HUES6 (cell line): Measurements from ENCODE around the gene MYO1D.

ENCODE experiments used
- H3K27ac ChIP-seq: 2 replicates; pipeline ENCODE4 v1.7.0; 2013; ENCODE audit warnings: low read depth, mild to moderate bottlenecking, low read length, inconsistent platforms
- H3K27me3 ChIP-seq: 2 replicates; pipeline ENCODE4 v1.6.1; 2013; ENCODE audit warnings: low read length; ENCODE audit not compliant: control insufficient read depth, insufficient read depth
- H3K36me3 ChIP-seq: 2 replicates; pipeline ENCODE4 v1.6.1; 2013; ENCODE audit warnings: low read length; ENCODE audit not compliant: control insufficient read depth, insufficient read depth
- H3K4me1 ChIP-seq: 2 replicates; pipeline ENCODE4 v1.6.1; 2013; ENCODE audit warnings: low read length; ENCODE audit not compliant: control insufficient read depth, insufficient read depth
- H3K4me3 ChIP-seq: 2 replicates; pipeline ENCODE4 v1.5.1; 2013; ENCODE audit warnings: low read depth, low read length
- H3K9ac ChIP-seq: one replicate; pipeline ENCODE4 v1.6.1; 2013; ENCODE audit warnings: mild to moderate bottlenecking, low read length
- H3K9me3 ChIP-seq: 2 replicates; pipeline ENCODE4 v1.6.1; 2013; ENCODE audit warnings: low read depth, low read length; ENCODE audit not compliant: control insufficient read depth, insufficient read depth

Gene MYO1D

GRCh38 chr17:32798938-32799337 lies 78.0 kb downstream of the MYO1D start:
- Histone ChIP-seq H3K27ac (no peak overlapping the region), H3K4me3 (no peak overlapping the region), H3K9me3 (no peaks in the 10 kb centered on the region), H3K4me1 (peaks cover 8% of the 10 kb centered on the region; the same call in 1 of the 2 replicates), H3K9ac (no peak overlapping the region), H3K27me3 (no peaks in the 10 kb centered on the region), H3K36me3 (no peaks in the 10 kb centered on the region)

DNA sequence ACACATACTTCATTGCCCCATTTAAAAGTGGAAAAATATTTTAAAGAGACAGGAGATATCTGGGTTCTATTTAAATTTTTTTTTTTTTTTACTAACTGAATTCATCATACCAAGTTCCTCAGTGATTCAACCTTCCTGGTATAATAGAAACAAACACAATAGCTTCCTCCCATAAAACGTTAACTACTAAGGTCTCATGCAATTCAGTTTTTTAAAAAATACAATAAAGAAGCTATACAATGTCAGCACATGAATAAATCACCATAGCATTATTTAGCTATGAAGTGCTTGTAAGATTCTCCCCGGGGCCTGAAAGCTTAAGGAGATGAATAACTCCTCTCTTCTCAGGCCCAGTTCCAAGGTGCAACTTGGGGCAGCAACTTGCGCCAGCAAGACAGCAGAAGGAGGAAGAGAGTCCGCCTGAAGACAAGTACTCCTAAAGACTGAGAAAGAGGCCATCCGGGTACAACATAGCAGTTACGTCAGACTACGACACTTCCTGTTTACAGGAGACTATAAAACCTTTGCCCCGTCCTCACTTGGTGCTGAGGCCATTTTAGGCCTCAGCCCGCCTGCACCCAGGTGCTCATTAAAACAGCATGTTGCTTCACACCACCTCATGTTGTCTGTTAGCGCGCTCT lies 81.5 kb downstream of the MYO1D start:
- Histone ChIP-seq H3K9ac (no peak overlapping the region), H3K27me3 (no peaks in the 10 kb centered on the region), H3K4me3 (no peak overlapping the region), H3K27ac (no peak overlapping the region), H3K4me1 (peaks cover 8% of the 10 kb centered on the region; the same call in 1 of the 2 replicates), H3K9me3 (no peaks in the 10 kb centered on the region), H3K36me3 (no peaks in the 10 kb centered on the region)

DNA sequence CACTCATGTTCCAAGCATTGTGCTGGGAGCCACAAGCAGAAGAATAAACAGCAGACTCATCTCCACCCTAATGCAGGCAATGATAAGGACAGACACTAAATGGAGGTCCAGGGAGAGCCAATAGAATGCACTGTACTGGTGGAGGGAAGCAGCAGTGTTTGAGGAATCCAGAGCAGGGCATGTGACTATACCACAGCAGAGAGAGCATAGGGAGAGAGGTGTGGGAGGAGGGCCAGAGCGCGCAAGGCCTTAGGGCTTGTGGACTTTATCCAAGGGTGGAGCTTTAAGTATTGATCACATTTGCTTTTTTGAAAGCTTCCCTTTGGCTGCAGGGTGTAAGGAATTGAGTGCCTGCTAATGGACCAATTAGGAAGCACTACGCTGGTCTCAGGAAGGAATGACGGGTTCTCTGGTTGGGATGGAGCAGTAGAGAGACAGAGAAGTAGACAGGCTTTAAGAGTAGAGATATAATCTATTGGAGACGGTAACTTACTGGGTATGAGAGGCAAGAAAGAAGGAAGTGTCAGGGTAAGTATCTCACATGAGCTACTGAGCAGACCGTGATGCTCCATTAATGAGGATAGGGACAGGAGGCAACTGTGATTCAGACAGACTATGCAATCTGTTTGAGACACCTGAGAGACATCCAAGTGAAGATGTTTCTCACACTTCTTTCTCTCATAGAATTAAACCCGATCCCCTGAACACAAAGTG lies 82.2 kb downstream of the MYO1D start:
- H3K9me3 ChIP-seq: no peaks in the 10 kb centered on the region
- H3K4me1 ChIP-seq: peaks cover 8% of the 10 kb centered on the region; the same call in 1 of the 2 replicates
- H3K9ac ChIP-seq: no peak overlapping the region
- H3K36me3 ChIP-seq: no peaks in the 10 kb centered on the region
- H3K4me3 ChIP-seq: no peak overlapping the region
- no peaks in the 10 kb centered on the region for H3K27me3 ChIP-seq
- no peak overlapping the region for H3K27ac ChIP-seq

DNA sequence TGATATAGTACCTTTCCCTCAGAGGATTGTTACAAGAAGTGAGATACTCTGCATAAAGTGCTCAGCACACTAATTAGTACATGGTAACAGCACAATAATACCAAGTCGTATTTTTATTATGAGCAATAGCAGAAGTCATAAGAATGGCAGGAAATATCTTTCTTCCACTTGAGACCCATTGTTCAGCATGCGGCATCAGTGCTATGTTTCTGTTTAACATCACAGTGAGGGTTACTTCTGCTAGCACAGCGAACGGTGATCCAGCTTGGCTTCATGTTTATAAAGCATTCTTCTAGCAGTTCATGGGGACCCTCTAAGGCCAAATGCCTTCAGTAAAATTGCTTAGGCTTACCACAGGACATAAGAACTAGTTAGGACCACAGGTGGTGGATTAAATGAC lies 83.1 kb downstream of the MYO1D start:
- Histone ChIP-seq H3K9ac (no peak overlapping the region), H3K27ac (no peak overlapping the region), H3K27me3 (no peaks in the 10 kb centered on the region), H3K36me3 (no peaks in the 10 kb centered on the region), H3K4me3 (no peak overlapping the region), H3K4me1 (peaks cover 8% of the 10 kb centered on the region; the same call in 1 of the 2 replicates), H3K9me3 (no peaks in the 10 kb centered on the region)

GRCh38 chr17:32792207-32792606 lies 84.7 kb downstream of the MYO1D start:
- H3K9me3 ChIP-seq: no peaks in the 10 kb centered on the region
- no peaks in the 10 kb centered on the region for H3K36me3 ChIP-seq
- H3K27me3 ChIP-seq: no peaks in the 10 kb centered on the region
- no peak overlapping the region for H3K27ac ChIP-seq
- H3K9ac ChIP-seq: no peak overlapping the region
- H3K4me3 ChIP-seq: no peak overlapping the region
- peaks cover 8% of the 10 kb centered on the region; the same call in 1 of the 2 replicates for H3K4me1 ChIP-seq

DNA sequence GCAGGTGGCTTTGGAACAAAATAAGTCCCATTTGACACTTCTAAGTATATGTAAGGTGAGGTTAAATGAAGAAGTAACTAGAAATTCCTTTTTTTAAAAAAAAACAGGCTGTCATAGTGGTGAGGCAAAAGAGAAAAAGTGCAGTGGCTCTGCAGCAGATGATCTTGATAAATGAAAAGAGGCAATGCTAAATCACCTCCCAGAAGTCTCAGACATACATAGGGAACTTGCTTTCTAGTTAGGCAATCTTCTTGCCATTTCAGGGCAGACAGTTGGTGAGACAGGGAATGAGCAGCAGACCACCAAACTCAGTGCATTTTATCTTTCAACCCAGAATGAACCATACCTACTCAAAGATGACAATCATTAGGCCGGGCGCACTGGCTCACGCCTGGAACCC lies 90.8 kb downstream of the MYO1D start:
- H3K27me3 ChIP-seq: no peaks in the 10 kb centered on the region
- no peak overlapping the region for H3K9ac ChIP-seq
- H3K4me3 ChIP-seq: no peak overlapping the region
- 0 out of 2 replicates have a peak, but pooled peaks cover 3% of the 10 kb centered on the region for H3K4me1 ChIP-seq
- H3K27ac ChIP-seq: no peak overlapping the region
- H3K36me3 ChIP-seq: no peaks in the 10 kb centered on the region
- H3K9me3 ChIP-seq: no peaks in the 10 kb centered on the region

DNA sequence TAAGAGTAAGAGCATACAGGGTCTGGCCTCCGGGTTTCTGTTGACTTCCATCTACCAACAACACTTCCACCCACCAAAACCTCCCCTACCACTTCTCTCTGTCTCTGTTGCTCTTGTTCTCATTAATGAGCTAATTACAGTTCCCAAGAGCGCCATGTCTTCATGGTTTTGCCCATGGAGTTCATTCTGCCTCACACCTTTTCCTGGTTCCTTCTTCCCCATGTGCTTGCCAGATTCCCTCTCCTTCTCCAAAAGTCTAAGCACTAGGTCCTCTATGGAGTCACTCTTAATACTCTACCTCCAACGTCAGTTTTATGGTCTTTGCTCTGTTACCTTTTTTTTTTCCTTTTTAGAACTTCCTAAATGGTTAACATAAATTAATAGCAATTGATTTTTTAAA lies 92.8 kb downstream of the MYO1D start:
- Histone ChIP-seq H3K36me3 (no peaks in the 10 kb centered on the region), H3K27me3 (no peaks in the 10 kb centered on the region), H3K27ac (no peak overlapping the region), H3K4me3 (no peak overlapping the region), H3K4me1 (0 out of 2 replicates have a peak, but pooled peaks cover 3% of the 10 kb centered on the region), H3K9me3 (no peaks in the 10 kb centered on the region), H3K9ac (no peak overlapping the region)

- no peaks in the 10 kb centered on the region for H3K27me3 ChIP-seq
- no peak overlapping the region for H3K4me3 ChIP-seq
- H3K27ac ChIP-seq: no peak overlapping the region
- no peaks in the 10 kb centered on the region for H3K9me3 ChIP-seq
- H3K9ac ChIP-seq: no peak overlapping the region
- H3K36me3 ChIP-seq: no peaks in the 10 kb centered on the region
- 0 out of 2 replicates have a peak, but pooled peaks cover 3% of the 10 kb centered on the region for H3K4me1 ChIP-seq
Measured at GRCh38 chr17:32783602-32784001, 93.3 kb downstream of the MYO1D start.

- Histone ChIP-seq H3K4me1 (0 out of 2 replicates have a peak, but pooled peaks cover 3% of the 10 kb centered on the region), H3K27ac (no peak overlapping the region), H3K4me3 (no peak overlapping the region), H3K36me3 (no peaks in the 10 kb centered on the region), H3K27me3 (no peaks in the 10 kb centered on the region), H3K9me3 (no peaks in the 10 kb centered on the region), H3K9ac (no peak overlapping the region)
Measured at GRCh38 chr17:32780721-32781120, 96.2 kb downstream of the MYO1D start.

DNA sequence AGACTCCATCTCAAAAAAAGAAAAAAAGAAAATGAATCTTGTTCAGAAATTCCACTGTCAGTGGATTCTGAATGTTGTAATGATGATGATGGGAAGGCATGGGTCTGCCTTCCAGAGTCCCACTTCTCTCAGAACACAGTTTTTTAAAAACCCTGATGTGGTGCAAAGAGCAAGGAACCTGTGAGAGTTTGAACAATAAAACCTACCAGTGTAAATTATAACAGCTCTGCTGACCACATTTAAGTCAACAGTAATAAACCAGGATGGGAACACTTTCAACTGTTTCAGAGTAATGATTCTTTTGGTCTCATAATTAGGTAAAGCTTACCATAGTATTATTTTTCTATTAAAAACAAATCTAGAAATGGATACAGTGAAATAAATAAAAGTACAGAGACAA lies 99.0 kb downstream of the MYO1D start:
- H3K9ac ChIP-seq: no peak overlapping the region
- no peak overlapping the region for H3K4me3 ChIP-seq
- H3K4me1 ChIP-seq: peaks cover 13% of the 10 kb centered on the region; the same call in 1 of the 2 replicates
- H3K36me3 ChIP-seq: no peaks in the 10 kb centered on the region
- no peaks in the 10 kb centered on the region for H3K27me3 ChIP-seq
- no peak overlapping the region for H3K27ac ChIP-seq
- no peaks in the 10 kb centered on the region for H3K9me3 ChIP-seq

DNA sequence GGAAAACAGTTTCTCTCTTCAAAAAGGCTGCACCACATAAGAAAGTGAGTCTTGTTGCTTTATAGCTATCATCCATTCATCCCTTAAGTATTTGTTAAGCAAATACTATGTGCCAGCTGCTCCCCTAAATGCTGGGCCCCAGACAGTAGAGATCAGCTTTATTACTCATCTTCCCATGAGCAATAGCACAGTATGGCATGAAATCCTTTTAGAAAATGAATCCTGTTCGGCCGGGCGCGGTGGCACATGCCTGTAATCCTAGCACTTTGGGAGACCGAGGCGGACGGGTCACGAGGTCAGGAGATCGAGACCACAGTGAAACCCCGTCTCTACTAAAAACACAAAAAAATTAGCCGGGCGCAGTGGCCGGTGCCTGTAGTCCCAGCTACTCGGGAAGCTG lies 99.5 kb downstream of the MYO1D start:
- no peaks in the 10 kb centered on the region for H3K9me3 ChIP-seq
- H3K4me1 ChIP-seq: peaks cover 13% of the 10 kb centered on the region; the same call in 1 of the 2 replicates
- H3K9ac ChIP-seq: no peak overlapping the region
- no peak overlapping the region for H3K27ac ChIP-seq
- H3K27me3 ChIP-seq: no peaks in the 10 kb centered on the region
- no peaks in the 10 kb centered on the region for H3K36me3 ChIP-seq
- H3K4me3 ChIP-seq: no peak overlapping the region
